Ishikawa (cell line): ENCODE data around the gene MYO5A.

Source experiments
- FOXM1 ChIP-seq: IDR thresholded peaks from 2 replicates; pipeline ENCODE4 v1.6.1; 2012; ENCODE audit warnings: low read depth, borderline replicate concordance
- TAF1 ChIP-seq: IDR thresholded peaks from 2 replicates; pipeline ENCODE4 v1.6.1; 2012; ENCODE audit warnings: low read depth, mild to moderate bottlenecking
- TCF12 ChIP-seq: IDR thresholded peaks from 2 replicates; pipeline ENCODE4 v1.6.1; 2012; ENCODE audit warnings: low read depth

- TF ChIP-seq TAF1 (no peak), FOXM1 (no peak), TCF12 (no peak)
These were observed 93.8 kb downstream of the MYO5A start for GRCh38 chr15:52434885-52435284.
